GM18907 (cell line): ENCODE data around the gene TMEM132C.

Experiments used
- ATAC-seq: cut with Tn5 transposase; IDR thresholded peaks from one replicate; pipeline ENCODE4 v1.9.1; 2021; ENCODE audit warnings: mild to moderate bottlenecking, moderate library complexity; ENCODE audit not compliant: unreplicated experiment

TMEM132C gene

DNA sequence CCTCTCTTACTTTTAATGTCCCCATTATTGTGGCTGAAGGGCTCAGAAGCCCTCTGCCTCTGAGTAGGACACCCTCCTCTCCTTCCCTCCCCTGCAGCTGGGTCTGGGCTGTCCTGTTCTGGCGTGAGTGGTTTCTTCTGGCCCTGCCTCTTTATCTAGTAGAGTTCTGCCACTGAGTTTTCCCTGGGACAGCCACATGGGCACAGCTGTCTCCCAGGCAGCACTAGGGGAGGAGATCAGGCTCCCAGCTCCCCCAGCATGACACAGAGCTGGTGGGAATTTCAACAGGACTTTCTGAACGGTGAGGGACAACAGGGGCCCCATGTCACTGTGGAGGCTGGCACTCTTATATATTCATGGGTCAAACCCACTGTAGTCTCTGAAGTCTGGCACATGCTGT is 21.4 kb downstream of the TMEM132C start:
- no peak for ATAC-seq

- ATAC-seq, result no peak
Measured at GRCh38 chr12:128288896-128289295, 21.9 kb downstream of the TMEM132C start.

- no peak for ATAC-seq
Measured at GRCh38 chr12:128290938-128291337, 24.0 kb downstream of the TMEM132C start.

DNA sequence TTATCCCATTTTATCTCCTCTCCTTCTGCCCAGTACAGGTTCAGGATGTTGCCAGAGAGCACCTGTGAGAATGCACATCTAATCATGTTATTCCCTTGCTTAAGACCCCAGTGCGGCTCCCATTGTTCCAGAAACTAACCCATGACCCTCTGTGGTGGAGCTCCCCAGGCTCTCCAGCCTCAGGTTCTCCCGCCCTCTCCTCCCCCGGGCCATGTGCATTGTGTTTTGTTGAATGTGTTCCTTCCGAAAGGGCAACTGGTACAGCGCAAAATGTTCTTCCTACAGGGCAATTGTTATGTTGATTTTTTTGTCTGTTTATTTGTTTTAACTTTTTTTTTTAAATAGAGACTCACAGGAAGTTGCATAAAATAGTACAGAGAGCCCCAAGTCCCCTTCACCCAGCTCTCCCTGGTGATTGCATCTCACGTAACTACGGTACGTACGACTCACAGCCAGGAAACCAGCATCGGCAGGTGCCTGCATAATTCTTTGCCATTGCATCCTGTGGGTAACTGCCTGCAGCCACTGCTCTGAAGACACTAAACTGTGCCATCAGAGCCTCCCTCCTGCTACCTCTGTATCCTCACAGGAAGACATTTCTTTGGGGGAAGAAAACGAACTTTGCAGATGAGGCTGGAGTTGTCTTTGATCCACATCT is 31.2 kb downstream of the TMEM132C start:
- ATAC-seq, result no peak

DNA sequence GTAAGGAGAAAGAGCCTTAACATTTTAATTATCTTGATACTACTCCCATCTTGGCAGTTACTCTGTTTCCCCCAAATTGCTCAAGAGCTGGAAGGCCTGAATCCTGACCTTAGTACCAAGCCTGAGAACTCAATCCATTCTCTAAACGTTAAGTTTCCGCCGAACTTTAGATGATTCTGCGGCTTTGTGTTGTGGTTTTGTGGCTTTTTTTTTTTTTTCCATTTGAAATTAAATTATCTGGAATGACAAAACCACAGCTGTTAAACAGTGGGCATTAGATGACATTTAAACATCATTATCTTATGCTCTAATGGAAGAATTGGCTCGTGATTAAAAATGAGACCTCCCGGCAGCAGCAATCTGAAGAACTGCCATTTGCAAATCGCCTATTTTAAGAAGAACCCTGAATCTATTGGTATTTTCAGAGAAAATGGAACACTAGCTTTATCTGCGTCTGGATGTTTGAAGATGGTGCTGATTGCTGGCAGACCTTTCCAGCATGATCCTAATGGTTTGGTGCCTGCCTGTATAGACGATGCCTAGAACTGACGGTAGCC is 38.4 kb downstream of the TMEM132C start:
- ATAC-seq, result no peak

DNA sequence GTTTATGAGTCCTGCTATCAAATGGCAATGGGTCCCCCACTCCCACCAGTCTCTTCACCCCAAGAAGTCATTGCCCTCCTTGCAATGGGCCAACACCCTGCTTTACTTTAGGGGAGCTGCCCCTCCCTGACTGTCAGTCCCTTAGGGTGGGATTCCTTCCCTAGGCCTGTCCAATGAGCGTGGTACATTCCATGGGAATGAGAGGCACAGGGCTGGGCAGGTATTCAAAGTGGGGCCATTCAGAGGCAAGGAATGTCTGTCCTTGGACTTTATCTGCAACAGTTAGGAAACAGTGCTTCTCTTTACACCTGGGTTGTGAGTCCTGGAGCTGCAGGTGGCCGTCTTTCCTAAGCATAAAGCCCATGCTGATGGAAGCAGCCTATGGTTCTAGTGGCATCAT is 40.8 kb downstream of the TMEM132C start:
- ATAC-seq, result no peak

GRCh38 chr12:128312661-128313060 is 45.7 kb downstream of the TMEM132C start:
- ATAC-seq, result no peak

- ATAC-seq, result no peak
Measured at GRCh38 chr12:128313931-128314330, 47.0 kb downstream of the TMEM132C start.

DNA sequence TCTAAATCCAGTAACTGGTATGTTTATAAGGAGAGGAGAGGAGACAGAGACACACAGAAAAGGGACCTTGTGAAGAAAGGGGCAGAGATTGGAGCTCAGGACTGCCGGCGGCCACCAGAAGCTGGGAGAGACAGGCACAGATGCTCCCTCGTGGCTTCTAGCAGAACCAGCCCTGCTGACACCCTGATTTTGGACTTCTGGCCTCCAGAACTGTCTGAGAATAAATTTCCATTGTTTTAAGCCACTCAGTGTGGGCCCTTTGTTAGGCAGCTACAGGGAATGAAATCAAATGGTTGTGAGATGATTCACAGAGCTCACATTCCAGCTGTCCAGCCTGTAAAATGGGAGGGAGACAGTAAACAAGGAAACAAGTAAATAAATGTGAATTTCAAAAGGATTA is 47.6 kb downstream of the TMEM132C start:
- ATAC-seq, result no peak

- no peak for ATAC-seq
Measured at GRCh38 chr12:128316078-128316477, 49.1 kb downstream of the TMEM132C start.

GRCh38 chr12:128316973-128317526 is 50.1 kb downstream of the TMEM132C start:
- ATAC-seq, result no peak

- no peak for ATAC-seq
Measured at GRCh38 chr12:128318341-128318740, 51.4 kb downstream of the TMEM132C start.

GRCh38 chr12:128318946-128319345 is 52.0 kb downstream of the TMEM132C start:
- no peak for ATAC-seq

DNA sequence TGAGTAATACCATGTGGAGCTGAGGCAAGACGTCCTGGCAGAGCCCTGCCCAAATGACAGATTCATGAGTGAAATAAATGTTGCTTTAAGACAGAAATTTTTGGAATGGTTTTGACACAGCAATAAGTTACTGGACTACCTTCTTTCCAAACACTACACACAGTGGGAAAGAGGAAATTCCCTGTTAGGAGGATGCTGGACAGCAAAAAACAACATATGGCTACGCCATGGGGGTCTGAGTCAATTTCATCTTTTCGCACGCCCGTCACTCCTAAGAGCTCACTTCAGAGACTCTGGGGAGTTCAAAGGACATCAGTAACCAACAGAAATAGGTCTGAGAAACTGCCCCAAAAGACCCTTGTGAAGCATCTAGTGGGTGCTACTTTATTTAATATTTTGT is 55.4 kb downstream of the TMEM132C start:
- no peak for ATAC-seq

DNA sequence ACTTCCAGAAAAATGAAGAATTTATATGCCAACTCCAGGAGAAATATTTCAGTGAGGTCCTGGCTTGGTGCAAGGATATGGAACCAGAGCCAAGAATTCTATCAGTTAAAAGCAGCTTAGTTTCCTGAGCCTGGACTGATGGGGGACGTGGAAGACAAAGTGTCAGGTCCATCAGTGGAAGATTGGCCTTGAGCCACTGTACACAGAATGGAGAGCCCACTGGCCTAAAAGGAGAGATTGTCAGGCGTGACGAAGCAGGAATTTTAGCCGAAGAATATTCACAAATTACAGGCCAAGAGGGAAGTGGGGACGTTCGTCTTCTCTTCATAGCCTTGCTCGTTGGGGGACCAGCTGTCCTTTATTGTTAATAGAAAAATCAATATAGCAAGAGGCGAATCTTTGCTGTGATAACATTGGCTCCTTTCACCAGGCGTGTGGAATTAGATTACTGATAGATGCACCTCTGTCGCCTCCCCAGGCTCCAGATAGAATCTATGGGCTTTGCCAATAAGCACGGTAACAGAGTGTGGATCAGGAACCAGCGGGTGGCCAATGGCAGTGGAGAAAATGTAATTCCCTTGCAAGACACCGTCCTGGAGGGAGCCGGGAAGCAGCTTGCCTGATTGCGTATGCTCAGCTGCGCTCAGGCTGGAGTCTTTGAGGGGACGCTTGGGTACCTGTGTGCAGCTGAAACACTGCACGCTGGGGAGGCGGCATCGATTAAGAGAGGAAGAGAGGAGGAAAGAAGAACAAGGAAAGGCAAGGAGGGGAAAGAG is 56.4 kb downstream of the TMEM132C start:
- ATAC-seq, result no peak

GRCh38 chr12:128325646-128326045 is 58.7 kb downstream of the TMEM132C start:
- ATAC-seq, result no peak

- ATAC-seq, result no peak
Measured at GRCh38 chr12:128326406-128326805, 59.4 kb downstream of the TMEM132C start.

GRCh38 chr12:128328961-128329360 is 62.0 kb downstream of the TMEM132C start:
- ATAC-seq, result no peak

DNA sequence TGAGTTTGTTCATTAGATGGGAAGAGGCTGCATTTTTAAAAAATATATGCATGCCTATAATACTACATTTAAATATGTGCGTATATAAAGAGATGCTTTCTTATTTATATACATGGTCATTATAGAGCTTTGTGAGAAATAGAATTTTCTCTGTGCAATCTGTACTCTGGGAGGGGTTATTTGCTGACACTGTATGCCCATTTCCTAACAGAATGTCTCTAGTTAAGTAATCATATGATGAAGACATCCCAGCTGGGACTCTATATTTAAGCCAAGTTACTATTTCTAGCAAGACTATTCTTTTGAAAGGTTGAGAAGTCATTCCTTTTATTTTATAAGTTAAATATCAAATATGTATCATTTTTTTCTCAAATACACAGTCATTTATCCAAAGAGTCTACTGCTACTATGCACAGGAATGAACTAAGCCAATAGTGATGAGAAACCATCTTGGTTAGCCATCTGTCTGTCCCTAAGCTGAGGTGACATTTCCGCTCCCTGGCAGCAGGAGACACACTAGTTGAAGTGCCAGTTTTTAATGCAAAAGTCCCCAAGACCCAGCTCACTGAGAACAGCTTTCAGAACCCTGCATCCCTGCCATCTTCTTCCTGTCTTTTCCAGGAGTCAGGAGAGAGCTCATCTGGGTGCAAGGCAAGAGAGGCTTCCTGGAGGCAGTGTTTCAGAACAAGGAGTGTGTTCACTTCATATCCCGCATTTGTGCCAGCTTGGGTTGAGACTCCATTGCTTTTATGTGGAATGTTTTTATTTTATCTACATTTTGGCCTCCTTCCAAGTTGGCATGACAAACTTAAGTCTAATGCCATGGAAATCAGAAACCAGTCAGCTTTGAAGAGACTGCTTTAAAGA is 69.5 kb downstream of the TMEM132C start:
- ATAC-seq, result no peak

DNA sequence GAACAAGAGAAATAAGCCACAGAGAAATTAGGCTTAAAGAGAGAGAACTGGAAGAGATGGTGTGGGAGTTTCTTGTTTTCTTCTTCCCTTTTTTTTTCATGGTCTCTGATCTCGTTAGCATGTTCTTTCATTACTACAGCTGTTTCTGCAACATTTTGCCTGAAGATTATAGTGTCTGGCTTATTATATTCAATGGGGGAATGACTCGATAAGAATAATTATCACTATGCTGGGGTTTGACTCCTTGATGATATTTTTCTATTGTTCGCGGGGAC is 70.0 kb downstream of the TMEM132C start:
- no peak for ATAC-seq
